ENCODE results near the gene CCDC80. TPM values are rescaled to one million over a fixed set of nuclear protein-coding genes. Genes with fewer than 3 reads are reported as not detected.

Gene CCDC80
- total and polyA plus RNA-seq, 9 of the 15 experiments (the other 6 are each of a cell fraction or from before 2014, with no cell fraction given), result 0.17 to 2.0 (median 1.1) TPM

GRCh38 chr3:112561734-112562529 is 79.0 kb downstream of the CCDC80 start, which contains the start of the genes ATG3 and SLC35A5 (continued):
- peak; percentile 68 for TF ChIP-seq ZBTB2 (IDR thresholded peaks at IDR 0.05)
- peak; percentile 92 for TF ChIP-seq POLR2A (conservative IDR thresholded peaks at IDR 0.05)
- peak; percentile 73 for TF ChIP-seq SP1 (CRISPR knock-in tag; IDR thresholded peaks at IDR 0.05)
- no peak for TF ChIP-seq GABPB2 (CRISPR knock-in tag; conservative IDR thresholded peaks at IDR 0.05)
- peak; percentile 97 for TF ChIP-seq TOE1 (IDR thresholded peaks at IDR 0.05; ENCODE audit: borderline replicate concordance)
- TF ChIP-seq TOE1 (CRISPR knock-in tag; IDR thresholded peaks at IDR 0.05; ENCODE audit: borderline replicate concordance, low read depth), result no peak
- TF ChIP-seq ZNF407 (IDR thresholded peaks at IDR 0.05; ENCODE audit: low read depth), result peak; percentile 93
- no peak for TF ChIP-seq PCBP1 (IDR thresholded peaks at IDR 0.05; ENCODE audit: low read depth, low read length, poor library complexity, severe bottlenecking)
- TF ChIP-seq ELF4 (CRISPR knock-in tag; IDR thresholded peaks at IDR 0.05), result peak; percentile 69; the same call in 1 of the 2 replicates
- TF ChIP-seq ZBTB7A (IDR thresholded peaks at IDR 0.05; ENCODE audit: borderline replicate concordance, control insufficient read depth, low read depth, low read length), result no peak; the same call in 1 of the 2 replicates
- peak; percentile 81; the same call in 1 of the 2 replicates for TF ChIP-seq TFAP4 (CRISPR knock-in tag; IDR thresholded peaks at IDR 0.05; ENCODE audit: borderline replicate concordance)
- TF ChIP-seq TCFL5 (CRISPR knock-in tag; conservative IDR thresholded peaks at IDR 0.05), result no peak
- peak; percentile 98 for TF ChIP-seq TFE3 (CRISPR knock-in tag; IDR thresholded peaks at IDR 0.05)
- peak; percentile 95 for TF ChIP-seq CBFA2T2 (conservative IDR thresholded peaks at IDR 0.05)
- no peak for TF ChIP-seq ARHGAP35 (IDR thresholded peaks at IDR 0.05; ENCODE audit: partially characterized antibody)

All from K562 (cell line).